Natural killer cell (primary cell): Measurements from ENCODE around the gene CST7. TPM values are rescaled to one million over a fixed set of nuclear protein-coding genes. Genes with fewer than 3 reads are reported as not detected.
A peak's percentile ranks its signal among the peaks of the same experiment; 100 is the strongest.
"Not testable (repeated sequence)": the region's sequence is repeated elsewhere in the genome, so short reads cannot be mapped to it uniquely, and the experiment has no call there.

Experiments
- ATAC-seq, 3 donors: fragments of 150-1000 bp in 2 of 3; fragments of 200-7000 bp in 1 of 3; cut with Tn5 transposase; 1 replicate in 1 of 3; 2 replicates in 2 of 3; pipeline ENCODE4 v1.10.0; 2021; ENCODE audit warnings: mild to moderate bottlenecking in 2 of 3, moderate library complexity in 2 of 3
- DNase-seq, 2 donors: peaks; one replicate each; pipeline versions ENCODE4 v3.0.0 to v3.0.0-alpha.2; 2013 to 2021; ENCODE audit warnings: mixed read lengths in 1 of 2
- H3K27ac ChIP-seq: one replicate; pipeline ENCODE4 v1.5.1; 2013; ENCODE audit warnings: mild to moderate bottlenecking, low read length
- H3K27me3 ChIP-seq: one replicate; pipeline ENCODE4 v1.6.1; 2013; ENCODE audit warnings: low read length; ENCODE audit not compliant: control insufficient read depth, insufficient read depth
- H3K36me3 ChIP-seq: one replicate; pipeline ENCODE4 v1.6.1; 2013; ENCODE audit warnings: low read length; ENCODE audit not compliant: control insufficient read depth, insufficient read depth
- H3K4me1 ChIP-seq: one replicate; pipeline ENCODE4 v1.6.1; 2013; ENCODE audit warnings: low read length; ENCODE audit not compliant: control insufficient read depth, insufficient read depth
- H3K4me3 ChIP-seq: one replicate; pipeline ENCODE4 v1.5.1; 2013; ENCODE audit warnings: low read length
- H3K9me3 ChIP-seq: one replicate; pipeline ENCODE4 v1.6.1; 2013; ENCODE audit warnings: low read length; ENCODE audit not compliant: control insufficient read depth, insufficient read depth
- H3K27ac Mint-ChIP-seq, 2 donors: one replicate each; pipeline ENCODE4 v1.8.0; 2022; ENCODE audit warnings: mild to moderate bottlenecking in 2 of 2, mixed read lengths in 2 of 2, moderate library complexity in 1 of 2
- H3K27me3 Mint-ChIP-seq, 2 donors: one replicate each; pipeline ENCODE4 v1.8.0; 2022; ENCODE audit warnings: low read depth in 2 of 2, mixed read lengths in 2 of 2
- H3K36me3 Mint-ChIP-seq: one replicate; pipeline ENCODE4 v1.8.0; 2022; ENCODE audit warnings: mixed read lengths
- H3K4me1 Mint-ChIP-seq, 2 donors: one replicate each; pipeline ENCODE4 v1.8.0; 2022; ENCODE audit warnings: mixed read lengths in 2 of 2
- H3K4me3 Mint-ChIP-seq: one replicate; pipeline ENCODE4 v1.8.0; 2022; ENCODE audit warnings: mild to moderate bottlenecking, moderate library complexity, mixed read lengths
- H3K9me3 Mint-ChIP-seq, 2 donors: one replicate each; pipeline ENCODE4 v1.8.0; 2022; ENCODE audit warnings: mixed read lengths in 2 of 2
- WGBS: methylation state at CpG from one replicate; pipeline ENCODE4 v1.1.7; 2013; ENCODE audit warnings: missing lambda C conversion rate; ENCODE audit not compliant: insufficient coverage; 5-methylcytosine and 5-hydroxymethylcytosine counted together
- intact Hi-C: fragments of 100-400 bp; cut with micrococcal nuclease; formaldehyde crosslinking; loops from one replicate; pipeline ENCODE4 v1.14.2; 2022
- total RNA-seq, 4 donors: library from RNA; stranded (reverse); fragments of 120-200 nt in 1 of 4; gene quantifications; one replicate each; pipeline versions ENCODE4 v1.2.3 to v1.2.4, GENCODE V29; 2013 to 2022
- TF ChIP-seq, protein P1 (sequence below): fragments of 200-600 bp; IDR thresholded peaks from one replicate; pipeline ENCODE4 v1.8.0; 2022; ENCODE audit warnings: antibody characterized with exemption

The CST7 gene
- total RNA-seq, 3 donors from 2014 or later (not counting 1 experiment from before 2014, with no cell fraction given) = 590 to 700 (median 619) TPM

DNA sequence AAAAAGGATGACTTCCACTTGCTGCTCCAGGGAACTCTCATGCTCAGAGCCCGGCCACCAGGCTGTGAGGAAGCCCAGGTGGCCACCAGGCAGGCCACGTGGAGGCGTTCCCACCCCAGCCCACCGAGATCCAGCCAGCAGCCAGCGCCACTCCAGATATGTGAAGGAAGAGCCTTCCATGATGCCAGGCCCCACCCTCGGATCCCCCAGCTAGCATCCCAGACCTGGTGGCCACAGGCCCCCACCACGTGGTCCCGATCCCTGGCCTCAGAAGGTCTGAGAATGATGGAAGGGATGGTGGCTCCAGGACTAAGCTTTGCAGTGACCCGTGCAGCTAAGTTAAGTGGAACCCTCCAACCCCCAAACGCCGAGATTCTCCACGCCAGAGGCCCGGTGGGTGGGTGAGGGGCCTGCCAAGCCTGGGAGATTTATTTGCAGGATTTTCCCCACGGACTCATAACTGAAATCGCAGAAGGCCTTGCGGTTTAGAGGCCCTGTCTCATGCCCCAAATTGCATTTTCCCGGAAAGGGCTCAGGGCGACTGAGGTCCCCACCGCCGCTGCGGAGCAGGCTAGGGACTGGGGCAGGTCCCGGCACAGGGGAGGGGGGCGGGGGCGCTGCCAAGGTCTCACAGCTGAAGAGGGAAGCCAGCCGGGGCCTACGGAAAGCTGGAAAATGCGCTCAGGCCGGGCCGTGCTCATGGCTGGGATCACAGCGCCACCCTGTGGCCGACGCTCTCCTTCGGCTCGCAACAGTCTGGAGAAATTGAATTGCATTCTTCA is 31.1 kb upstream of the CST7 start:
- ATAC-seq (peak; percentile 81 to 92 (median 82)), DNase-seq (peak; percentile 57 to 80)
- TF ChIP-seq, protein P1, sequence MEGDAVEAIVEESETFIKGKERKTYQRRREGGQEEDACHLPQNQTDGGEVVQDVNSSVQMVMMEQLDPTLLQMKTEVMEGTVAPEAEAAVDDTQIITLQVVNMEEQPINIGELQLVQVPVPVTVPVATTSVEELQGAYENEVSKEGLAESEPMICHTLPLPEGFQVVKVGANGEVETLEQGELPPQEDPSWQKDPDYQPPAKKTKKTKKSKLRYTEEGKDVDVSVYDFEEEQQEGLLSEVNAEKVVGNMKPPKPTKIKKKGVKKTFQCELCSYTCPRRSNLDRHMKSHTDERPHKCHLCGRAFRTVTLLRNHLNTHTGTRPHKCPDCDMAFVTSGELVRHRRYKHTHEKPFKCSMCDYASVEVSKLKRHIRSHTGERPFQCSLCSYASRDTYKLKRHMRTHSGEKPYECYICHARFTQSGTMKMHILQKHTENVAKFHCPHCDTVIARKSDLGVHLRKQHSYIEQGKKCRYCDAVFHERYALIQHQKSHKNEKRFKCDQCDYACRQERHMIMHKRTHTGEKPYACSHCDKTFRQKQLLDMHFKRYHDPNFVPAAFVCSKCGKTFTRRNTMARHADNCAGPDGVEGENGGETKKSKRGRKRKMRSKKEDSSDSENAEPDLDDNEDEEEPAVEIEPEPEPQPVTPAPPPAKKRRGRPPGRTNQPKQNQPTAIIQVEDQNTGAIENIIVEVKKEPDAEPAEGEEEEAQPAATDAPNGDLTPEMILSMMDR = peak; percentile 85
- Mint-ChIP-seq H3K27ac (peak overlapping the region in 1 of 2 donors; percentile 54), H3K4me1 (peaks cover 11 to 15% of the 10 kb centered on the region in 2 donors), H3K4me3 (peak overlapping the region; percentile 59), H3K27me3 (peaks cover 0 to 6% of the 10 kb centered on the region in 2 donors), H3K9me3 (no peaks in the 10 kb centered on the region), H3K36me3 (no peaks in the 10 kb centered on the region)
- H3K9me3 ChIP-seq = no peaks in the 10 kb centered on the region
- WGBS = 36% methylated on average over 34 of the region's 34 CpGs
- H3K4me3 ChIP-seq = no peak overlapping the region
- H3K27ac ChIP-seq = no peak overlapping the region
- H3K4me1 ChIP-seq = peaks cover 10% of the 10 kb centered on the region
- no peaks in the 10 kb centered on the region for H3K36me3 ChIP-seq
- H3K27me3 ChIP-seq = no peaks in the 10 kb centered on the region
- intact Hi-C loops = loop anchor here (1.0 kb wide), 1 partner anchor 981 kb away; no protein-coding TSS in a partner anchor

DNA sequence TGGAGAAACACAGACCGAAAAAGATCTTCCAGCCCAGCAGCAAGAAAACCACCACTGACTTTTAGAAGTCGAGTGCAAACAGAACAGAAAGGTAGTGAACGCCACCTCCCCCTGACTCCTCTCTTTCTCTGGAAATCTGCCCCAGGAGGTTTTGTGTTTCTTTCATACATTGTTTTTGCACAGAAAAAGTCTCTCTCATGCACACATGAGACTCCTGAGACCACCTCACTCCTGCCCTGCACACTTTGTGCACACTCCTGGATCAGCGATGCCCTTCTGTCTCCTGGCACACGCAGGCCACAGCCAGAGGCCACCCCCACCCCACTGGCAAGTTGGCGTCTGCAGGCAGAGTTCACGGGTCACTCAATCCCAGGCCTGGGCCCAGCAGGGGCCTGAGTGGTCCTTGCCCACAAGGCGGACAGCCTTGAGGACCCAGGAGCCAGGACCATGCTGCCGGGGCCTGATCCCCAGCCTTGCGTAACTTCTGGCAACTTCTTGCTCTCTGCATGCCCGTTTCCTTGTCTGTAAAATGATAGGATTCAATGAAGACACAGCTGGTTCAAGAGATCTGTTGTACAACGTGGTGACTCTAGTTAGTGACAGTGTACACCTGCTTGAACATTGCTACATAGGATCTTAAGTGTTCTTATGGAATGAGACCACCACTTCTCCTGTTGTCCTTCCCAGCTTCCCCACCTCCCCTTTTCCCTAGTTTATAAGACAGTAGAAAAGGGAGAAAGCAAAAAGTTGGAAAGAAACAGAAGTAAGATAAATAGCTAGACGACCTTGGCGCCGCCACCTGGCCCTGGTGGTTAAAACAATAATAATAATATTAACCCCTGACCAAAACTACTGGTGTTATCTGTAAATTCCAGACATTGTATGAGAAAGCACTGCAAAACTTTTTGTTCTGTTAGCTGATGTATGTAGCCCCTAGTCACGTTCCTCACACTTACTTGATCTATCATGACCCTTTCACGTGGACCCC is 30.2 kb upstream of the CST7 start:
- Histone ChIP-seq H3K9me3 (no peaks in the 10 kb centered on the region), H3K4me3 (no peak overlapping the region), H3K36me3 (no peaks in the 10 kb centered on the region), H3K4me1 (peaks cover 10% of the 10 kb centered on the region), H3K27me3 (no peaks in the 10 kb centered on the region), H3K27ac (no peak overlapping the region)
- intact Hi-C loops = loop anchor here (1.0 kb wide), 1 partner anchor 982 kb away; no protein-coding TSS in a partner anchor
- H3K27ac Mint-ChIP-seq = peak overlapping the region in 1 of 2 donors; percentile 42
- no peaks in the 10 kb centered on the region for H3K9me3 Mint-ChIP-seq
- no peaks in the 10 kb centered on the region for H3K36me3 Mint-ChIP-seq
- H3K4me3 Mint-ChIP-seq = peak overlapping the region; percentile 59
- TF ChIP-seq, protein P1 = no peak
- DNase-seq (no peak), ATAC-seq (no peak)
- H3K27me3 Mint-ChIP-seq = peaks cover 0 to 6% of the 10 kb centered on the region in 2 donors
- WGBS = 68% methylated on average over 14 of the region's 17 CpGs
- H3K4me1 Mint-ChIP-seq = peaks cover 11 to 15% of the 10 kb centered on the region in 2 donors

DNA sequence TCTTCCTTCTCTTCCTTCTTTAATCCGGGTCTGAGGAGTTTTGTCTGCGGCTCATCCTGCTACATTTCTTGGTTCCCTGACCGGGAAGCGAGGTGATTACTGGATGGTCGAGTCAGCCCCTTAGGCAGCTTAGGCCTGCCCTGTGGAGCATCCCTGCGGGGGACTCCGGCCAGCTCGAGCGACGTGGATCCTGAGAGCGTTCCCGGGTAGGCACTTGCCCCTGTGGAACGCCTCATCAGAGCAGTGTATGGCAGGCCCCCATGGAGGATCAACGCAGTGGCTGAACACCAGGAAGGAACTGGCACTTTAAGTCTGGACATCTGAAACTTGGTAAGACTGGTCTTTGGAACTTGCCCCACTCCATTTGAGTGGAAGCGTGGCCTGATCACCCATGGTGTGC is 29.4 kb upstream of the CST7 start:
- WGBS = 95% methylated on average over 15 of the region's 15 CpGs
- not testable (repeated sequence) for H3K27ac Mint-ChIP-seq

DNA sequence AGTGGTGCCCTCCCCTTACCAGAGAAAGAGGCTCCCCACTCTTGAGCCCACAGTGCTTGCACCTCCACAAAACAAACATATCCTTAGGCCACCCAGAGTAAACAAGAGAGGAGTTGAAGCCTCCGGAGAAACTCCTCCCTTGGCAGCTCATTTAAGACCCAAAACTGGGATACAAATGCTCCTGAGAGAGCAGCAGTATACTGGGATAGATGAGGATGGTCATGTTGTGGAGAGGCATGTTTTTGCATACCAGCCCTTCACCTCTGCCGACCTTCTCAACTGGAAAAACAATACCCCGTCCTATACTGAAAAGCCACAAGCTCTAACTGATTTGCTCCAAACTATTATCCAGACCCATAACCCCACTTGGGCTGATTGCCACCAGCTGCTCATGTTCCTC is 28.4 kb upstream of the CST7 start:
- peaks cover 11 to 15% of the 10 kb centered on the region in 2 donors for H3K4me1 Mint-ChIP-seq
- H3K36me3 Mint-ChIP-seq, intact Hi-C loops, DNase-seq, H3K27me3 ChIP-seq, H3K36me3 ChIP-seq, H3K4me1 ChIP-seq, H3K27me3 Mint-ChIP-seq, ATAC-seq, H3K4me3 Mint-ChIP-seq, H3K4me3 ChIP-seq, H3K9me3 Mint-ChIP-seq, H3K27ac ChIP-seq, H3K9me3 ChIP-seq, H3K27ac Mint-ChIP-seq: not testable (repeated sequence)
- WGBS = 100% methylated on average over 1 of the region's 3 CpGs

More for the DNA sequence above, 29.4 kb upstream of the CST7 start:
- H3K4me3 Mint-ChIP-seq, intact Hi-C loops, H3K27ac ChIP-seq, H3K36me3 Mint-ChIP-seq, ATAC-seq, H3K4me3 ChIP-seq, H3K27me3 Mint-ChIP-seq, DNase-seq, H3K9me3 ChIP-seq, H3K36me3 ChIP-seq, H3K9me3 Mint-ChIP-seq, H3K4me1 ChIP-seq, H3K27me3 ChIP-seq: not testable (repeated sequence)
- H3K4me1 Mint-ChIP-seq = peaks cover 11 to 15% of the 10 kb centered on the region in 2 donors

DNA sequence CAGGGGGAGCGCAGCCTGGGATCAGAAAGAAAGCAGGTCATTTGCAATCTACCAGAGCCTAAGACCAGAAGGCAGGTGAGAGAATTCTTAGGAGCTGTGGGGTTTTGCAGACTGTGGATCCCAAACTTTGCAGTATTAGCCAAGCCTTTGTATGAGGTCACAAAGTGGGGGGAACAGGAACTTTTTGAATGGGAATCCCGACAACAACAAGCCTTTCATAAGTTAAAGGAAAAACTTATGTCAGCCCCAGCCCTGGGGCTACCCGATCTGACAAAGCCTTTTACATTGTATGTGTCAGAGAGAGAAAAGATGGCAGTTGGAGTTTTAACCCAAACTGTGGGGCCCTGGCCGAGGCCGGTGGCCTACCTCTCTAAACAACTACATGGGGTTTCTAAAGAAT is 19.8 kb upstream of the CST7 start:
- ATAC-seq, intact Hi-C loops, H3K9me3 Mint-ChIP-seq, H3K27me3 Mint-ChIP-seq, H3K36me3 Mint-ChIP-seq, DNase-seq, H3K27ac ChIP-seq, H3K4me3 Mint-ChIP-seq, H3K4me3 ChIP-seq, H3K27me3 ChIP-seq, H3K9me3 ChIP-seq, H3K36me3 ChIP-seq: not testable (repeated sequence)
- WGBS = 99% methylated on average over 3 of the region's 5 CpGs
- peaks cover 36 to 43% of the 10 kb centered on the region in 2 donors for H3K4me1 Mint-ChIP-seq
- H3K27ac Mint-ChIP-seq = peak overlapping the region in 1 of 2 donors; percentile 88
- H3K4me1 ChIP-seq = peaks cover 34% of the 10 kb centered on the region
